Naive thymus-derived CD4-positive, alpha-beta T cell (primary cell): ENCODE results near the gene CDK18. TPM values are rescaled to one million over a fixed set of nuclear protein-coding genes. Genes with fewer than 3 reads are reported as not detected.

Experiments
- ATAC-seq: fragments of 150-1000 bp; cut with Tn5 transposase; 2 replicates; pipeline ENCODE4 v1.10.0; 2021; ENCODE audit warnings: mild to moderate bottlenecking, moderate library complexity
- CTCF ChIA-PET: fragments of 350-600 bp; sonication (Branson Sonifier 250); formaldehyde crosslinking; loops from one replicate; lab custom pipeline; 2021; ENCODE audit warnings: antibody characterized with exemption; lab: Charles Lee
- POLR2A ChIA-PET: fragments of 350-600 bp; sonication (Branson Sonifier 250); formaldehyde crosslinking; loops from one replicate; lab custom pipeline; 2021; ENCODE audit warnings: antibody characterized with exemption, inconsistent platforms; lab: Charles Lee
- DNase-seq, 9 donors: peaks; one replicate each; pipeline versions ENCODE4 v3.0.0 to v3.0.0-alpha.2; 2020 to 2022; ENCODE audit warnings: mixed read lengths in 1 of 9
- H3K27ac ChIP-seq: one replicate; pipeline ENCODE4 v1.7.0; 2013; ENCODE audit warnings: mild to moderate bottlenecking, low read depth, low read length, moderate library complexity
- H3K27me3 ChIP-seq, 2 donors: one replicate each; pipeline ENCODE4 v1.7.0; 2013; ENCODE audit warnings: low read length in 2 of 2, mild to moderate bottlenecking in 2 of 2, moderate library complexity in 2 of 2; ENCODE audit not compliant: control insufficient read depth in 2 of 2, insufficient read depth in 2 of 2
- H3K36me3 ChIP-seq, 3 experiments: 1 replicate in 2 of 3; 2 replicates in 1 of 3; pipeline ENCODE4 v1.7.0; 2013; ENCODE audit warnings: low read length in 3 of 3, mild to moderate bottlenecking in 3 of 3, moderate library complexity in 1 of 3; ENCODE audit not compliant: insufficient read depth in 3 of 3, control insufficient read depth in 2 of 3
- H3K4me1 ChIP-seq, 2 donors: one replicate each; pipeline ENCODE4 v1.7.0; 2013; ENCODE audit warnings: low read length in 2 of 2, mild to moderate bottlenecking in 2 of 2, moderate library complexity in 1 of 2; ENCODE audit not compliant: control insufficient read depth in 2 of 2, insufficient read depth in 2 of 2
- H3K4me3 ChIP-seq: 2 replicates; pipeline ENCODE4 v1.7.0; 2013; ENCODE audit warnings: mild to moderate bottlenecking, low read length
- H3K9me3 ChIP-seq, 3 experiments: 1 replicate in 2 of 3; 2 replicates in 1 of 3; pipeline ENCODE4 v1.7.0; 2013; ENCODE audit warnings: low read length in 3 of 3; ENCODE audit not compliant: control insufficient read depth in 2 of 3
- H3K27ac Mint-ChIP-seq, 9 donors: one replicate each; pipeline ENCODE4 v1.8.0; 2020 to 2022; ENCODE audit warnings: mixed read lengths in 9 of 9, mild to moderate bottlenecking in 8 of 9, moderate library complexity in 5 of 9, inconsistent platforms in 2 of 9
- H3K27me3 Mint-ChIP-seq, 5 donors: one replicate each; pipeline ENCODE4 v1.8.0; 2021 to 2022; ENCODE audit warnings: mixed read lengths in 5 of 5, mild to moderate bottlenecking in 1 of 5
- H3K36me3 Mint-ChIP-seq, 5 donors: one replicate each; pipeline ENCODE4 v1.8.0; 2020 to 2022; ENCODE audit warnings: mixed read lengths in 5 of 5, mild to moderate bottlenecking in 3 of 5, inconsistent platforms in 1 of 5
- H3K4me1 Mint-ChIP-seq, 7 donors: one replicate each; pipeline ENCODE4 v1.8.0; 2020 to 2022; ENCODE audit warnings: mixed read lengths in 7 of 7, mild to moderate bottlenecking in 3 of 7, inconsistent platforms in 1 of 7
- H3K4me3 Mint-ChIP-seq, 10 donors: one replicate each; pipeline ENCODE4 v1.8.0; 2020 to 2022; ENCODE audit warnings: mild to moderate bottlenecking in 10 of 10, mixed read lengths in 10 of 10, moderate library complexity in 6 of 10, inconsistent platforms in 2 of 10
- H3K9me3 Mint-ChIP-seq, 11 donors: one replicate each; pipeline ENCODE4 v1.8.0; 2020 to 2022; ENCODE audit warnings: mixed read lengths in 11 of 11, mild to moderate bottlenecking in 4 of 11, inconsistent platforms in 1 of 11, moderate library complexity in 1 of 11
- intact Hi-C, 2 donors: fragments of 100-400 bp; cut with micrococcal nuclease; formaldehyde crosslinking; loops; one replicate each; pipeline ENCODE4 v1.15.1; 2023
- polyA plus RNA-seq, 2 donors: library from polyadenylated mRNA; unstranded; fragments of 300-500 nt; fragmentation: Illumina TruSeq; gene quantifications; one replicate each; pipeline ENCODE4 v1.2.3, GENCODE V29; 2021
- total RNA-seq, 6 experiments: library from RNA in 5 of 6; stranded (reverse) in 5 of 6; gene quantifications; 1 replicate in 5 of 6; 2 replicates in 1 of 6; pipeline ENCODE4 v1.2.3 and lab custom pipeline; 2021 to 2026

Gene CDK18
- total and polyA plus RNA-seq, 7 experiments from 2014 or later: 0.20 to 3.6 (median 2.6) TPM

GRCh38 chr1:205484985-205485967 lies 19.2 kb upstream of the CDK18 start:
- Histone ChIP-seq H3K4me1 (peaks cover 0 to 22% of the 10 kb centered on the region in 2 donors), H3K36me3 (no peaks in the 10 kb centered on the region), H3K4me3 (no peak overlapping the region), H3K9me3 (no peaks in the 10 kb centered on the region), H3K27me3 (peaks cover 0 to 7% of the 10 kb centered on the region in 2 donors), H3K27ac (no peak overlapping the region)
- intact Hi-C loops: loop anchor here (1.0 to 10.0 kb wide), 8 partner anchors 43 to 212 kb away; no protein-coding TSS in a partner anchor
- peak; percentile 84 for ATAC-seq
- Mint-ChIP-seq H3K4me3 (no peak overlapping the region), H3K27me3 (peaks cover 45 to 66% (median 60%) of the 10 kb centered on the region in 5 donors), H3K36me3 (peaks cover 0 to 3% (median 0%) of the 10 kb centered on the region in 5 donors), H3K27ac (no peak overlapping the region), H3K4me1 (peaks cover 5 to 33% (median 13%) of the 10 kb centered on the region in 7 donors), H3K9me3 (peaks cover 0 to 1% (median 0%) of the 10 kb centered on the region in 11 donors)
- peak; percentile 37 to 75 (median 64) for DNase-seq
- CTCF ChIA-PET: interaction anchor here (0.6 to 7.8 kb wide), 34 partner anchors 7 to 1541 kb away, joined by 3 to 111 read pairs (median 3); partner anchors contain the start of genes KLHDC8A and RBBP5
- POLR2A ChIA-PET: interaction anchor here (0.6 to 1.0 kb wide), 2 partner anchors 94 to 149 kb away, joined by 3 to 4 read pairs; no protein-coding TSS in a partner anchor

- Mint-ChIP-seq H3K36me3 (no peaks in the 10 kb centered on the region), H3K9me3 (peaks cover 0 to 1% (median 0%) of the 10 kb centered on the region in 11 donors)
- intact Hi-C loops: loop anchor here in 1 of 2 donors (5.0 to 10.0 kb wide), 3 partner anchors 44 to 201 kb away; no protein-coding TSS in a partner anchor
Measured at GRCh38 chr1:205486258-205486657, 18.2 kb upstream of the CDK18 start.

GRCh38 chr1:205488074-205488723 lies 16.3 kb upstream of the CDK18 start:
- H3K27ac Mint-ChIP-seq: no peak overlapping the region

More at GRCh38 chr1:205486258-205486657, 18.2 kb upstream of the CDK18 start:
- ChIA-PET CTCF (interaction anchor here (1.0 to 7.8 kb wide), 20 partner anchors 8 to 212 kb away, joined by 3 to 111 read pairs (median 8); no protein-coding TSS in a partner anchor), POLR2A (interaction anchor here (0.7 to 1.7 kb wide), 3 partner anchors 38 to 171 kb away, joined by 3 to 5 read pairs (median 4); no protein-coding TSS in a partner anchor)
- H3K27ac ChIP-seq: no peak overlapping the region
- peaks cover 39 to 60% (median 52%) of the 10 kb centered on the region in 5 donors for H3K27me3 Mint-ChIP-seq
- peaks cover 0 to 24% (median 5%) of the 10 kb centered on the region in 7 donors for H3K4me1 Mint-ChIP-seq
- no peak overlapping the region for H3K27ac Mint-ChIP-seq
- H3K9me3 ChIP-seq: no peaks in the 10 kb centered on the region
- H3K36me3 ChIP-seq: no peaks in the 10 kb centered on the region
- H3K4me3 Mint-ChIP-seq: no peak overlapping the region
- ATAC-seq: no peak
- H3K27me3 ChIP-seq: peaks cover 0 to 7% of the 10 kb centered on the region in 2 donors
- DNase-seq: no peak
- no peak overlapping the region for H3K4me3 ChIP-seq
- peaks cover 0 to 16% of the 10 kb centered on the region in 2 donors for H3K4me1 ChIP-seq

GRCh38 chr1:205491794-205492193 lies 12.7 kb upstream of the CDK18 start:
- ChIA-PET CTCF (interaction anchor here (0.9 kb wide), 1 partner anchor 33 kb away, joined by 6 read pairs; no protein-coding TSS in a partner anchor), POLR2A (interaction anchor here (0.8 kb wide), 1 partner anchor 11 kb away, joined by 3 read pairs; no protein-coding TSS in a partner anchor)
- Mint-ChIP-seq H3K9me3 (no peaks in the 10 kb centered on the region), H3K27me3 (peaks cover 24 to 45% (median 28%) of the 10 kb centered on the region in 5 donors), H3K4me3 (no peak overlapping the region), H3K36me3 (no peaks in the 10 kb centered on the region), H3K27ac (no peak overlapping the region), H3K4me1 (peaks cover 0 to 4% (median 0%) of the 10 kb centered on the region in 7 donors)
- peaks cover 0 to 7% of the 10 kb centered on the region in 2 donors for H3K27me3 ChIP-seq
- DNase-seq (no peak), ATAC-seq (no peak)
- H3K9me3 ChIP-seq: no peaks in the 10 kb centered on the region
- no peaks in the 10 kb centered on the region for H3K4me1 ChIP-seq
- H3K27ac ChIP-seq: no peak overlapping the region
- intact Hi-C loops: no loop called here
- no peaks in the 10 kb centered on the region for H3K36me3 ChIP-seq
- H3K4me3 ChIP-seq: no peak overlapping the region

More at GRCh38 chr1:205488074-205488723, 16.3 kb upstream of the CDK18 start:
- Mint-ChIP-seq H3K9me3 (peaks cover 0 to 1% (median 0%) of the 10 kb centered on the region in 11 donors), H3K27me3 (peaks cover 35 to 52% (median 39%) of the 10 kb centered on the region in 5 donors), H3K4me3 (no peak overlapping the region), H3K4me1 (peaks cover 0 to 12% (median 5%) of the 10 kb centered on the region in 7 donors), H3K36me3 (no peaks in the 10 kb centered on the region)
- Histone ChIP-seq H3K27me3 (peaks cover 0 to 6% of the 10 kb centered on the region in 2 donors), H3K4me3 (no peak overlapping the region), H3K9me3 (no peaks in the 10 kb centered on the region), H3K27ac (no peak overlapping the region), H3K4me1 (peaks cover 0 to 5% of the 10 kb centered on the region in 2 donors), H3K36me3 (no peaks in the 10 kb centered on the region)
- ATAC-seq (peak; percentile 76), DNase-seq (peak in 8 of 9 donors; percentile 21 to 46 (median 35))
- intact Hi-C loops: loop anchor here (1.0 to 10.0 kb wide), 4 partner anchors 36 to 203 kb away; no protein-coding TSS in a partner anchor
- ChIA-PET CTCF (interaction anchor here (0.5 to 7.8 kb wide), 12 partner anchors 9 to 214 kb away, joined by 3 to 111 read pairs (median 12); no protein-coding TSS in a partner anchor), POLR2A (interaction anchor here (0.6 to 1.7 kb wide), 2 partner anchors 36 to 224 kb away, joined by 3 to 5 read pairs; no protein-coding TSS in a partner anchor)

GRCh38 chr1:205492201-205492667 lies 12.2 kb upstream of the CDK18 start:
- no peaks in the 10 kb centered on the region for H3K36me3 ChIP-seq
- H3K9me3 ChIP-seq: no peaks in the 10 kb centered on the region
- H3K4me3 ChIP-seq: no peak overlapping the region
- H3K36me3 Mint-ChIP-seq: no peaks in the 10 kb centered on the region
- DNase-seq (no peak), ATAC-seq (no peak)
- no peaks in the 10 kb centered on the region for H3K9me3 Mint-ChIP-seq
- H3K4me1 Mint-ChIP-seq: peaks cover 0 to 4% (median 0%) of the 10 kb centered on the region in 7 donors
- CTCF ChIA-PET: interaction anchor here (0.9 kb wide), 1 partner anchor 33 kb away, joined by 6 read pairs; no protein-coding TSS in a partner anchor
- intact Hi-C loops: no loop called here
- H3K4me1 ChIP-seq: no peaks in the 10 kb centered on the region
- no peak overlapping the region for H3K4me3 Mint-ChIP-seq
- H3K27me3 Mint-ChIP-seq: peaks cover 23 to 44% (median 27%) of the 10 kb centered on the region in 5 donors
- POLR2A ChIA-PET: no interaction called here
- H3K27ac Mint-ChIP-seq: no peak overlapping the region
- H3K27me3 ChIP-seq: peaks cover 0 to 7% of the 10 kb centered on the region in 2 donors
- H3K27ac ChIP-seq: no peak overlapping the region
